GM13976 (cell line): ENCODE results near the gene CCDC68.
"Not testable (repeated sequence)": the region's sequence is repeated elsewhere in the genome, so short reads cannot be mapped to it uniquely, and the experiment has no call there.

ENCODE experiments used
- DNase-seq: peaks from one replicate; pipeline ENCODE4 v3.0.0; 2012; ENCODE audit warnings: low spot score
- in situ Hi-C: fragments of 300-500 bp; cut with MboI; formaldehyde crosslinking; loops from one replicate; pipeline ENCODE4 v1.12.0; 2022; ENCODE audit warnings: low sequenced_read_pairs, mixed read lengths, inconsistent platforms; ENCODE audit not compliant: unreplicated experiment
- TF ChIP-seq, protein P1 (sequence below): IDR thresholded peaks from 2 replicates; pipeline ENCODE4 v1.5.1; 2012; ENCODE audit warnings: borderline replicate concordance, mild to moderate bottlenecking; ENCODE audit not compliant: insufficient read depth; ENCODE audit errors: extremely low read depth, missing control alignments, control extremely low read depth

Gene CCDC68

DNA sequence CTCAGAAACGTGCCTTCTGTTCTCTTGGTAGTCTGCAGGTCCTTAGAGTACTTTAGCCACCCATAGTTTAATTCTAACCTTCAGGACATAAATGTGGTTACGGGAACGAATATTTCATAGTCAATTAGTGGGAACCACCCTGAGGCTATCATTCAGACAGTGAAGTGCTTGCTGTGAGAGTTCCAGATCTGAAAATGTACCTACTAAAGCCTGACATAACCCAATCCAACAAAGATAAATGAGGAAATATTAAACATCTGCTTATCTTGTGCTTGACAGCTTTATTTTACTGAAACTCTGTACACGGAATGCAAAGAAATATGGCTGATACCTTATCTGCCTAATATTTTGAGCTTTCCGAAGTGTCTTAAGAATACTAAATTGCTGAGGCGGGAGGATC is 88.0 kb downstream of the CCDC68 start:
- DNase-seq = no peak
- TF ChIP-seq, protein P1, sequence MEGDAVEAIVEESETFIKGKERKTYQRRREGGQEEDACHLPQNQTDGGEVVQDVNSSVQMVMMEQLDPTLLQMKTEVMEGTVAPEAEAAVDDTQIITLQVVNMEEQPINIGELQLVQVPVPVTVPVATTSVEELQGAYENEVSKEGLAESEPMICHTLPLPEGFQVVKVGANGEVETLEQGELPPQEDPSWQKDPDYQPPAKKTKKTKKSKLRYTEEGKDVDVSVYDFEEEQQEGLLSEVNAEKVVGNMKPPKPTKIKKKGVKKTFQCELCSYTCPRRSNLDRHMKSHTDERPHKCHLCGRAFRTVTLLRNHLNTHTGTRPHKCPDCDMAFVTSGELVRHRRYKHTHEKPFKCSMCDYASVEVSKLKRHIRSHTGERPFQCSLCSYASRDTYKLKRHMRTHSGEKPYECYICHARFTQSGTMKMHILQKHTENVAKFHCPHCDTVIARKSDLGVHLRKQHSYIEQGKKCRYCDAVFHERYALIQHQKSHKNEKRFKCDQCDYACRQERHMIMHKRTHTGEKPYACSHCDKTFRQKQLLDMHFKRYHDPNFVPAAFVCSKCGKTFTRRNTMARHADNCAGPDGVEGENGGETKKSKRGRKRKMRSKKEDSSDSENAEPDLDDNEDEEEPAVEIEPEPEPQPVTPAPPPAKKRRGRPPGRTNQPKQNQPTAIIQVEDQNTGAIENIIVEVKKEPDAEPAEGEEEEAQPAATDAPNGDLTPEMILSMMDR = no peak
- in situ Hi-C loops = no loop called here

DNA sequence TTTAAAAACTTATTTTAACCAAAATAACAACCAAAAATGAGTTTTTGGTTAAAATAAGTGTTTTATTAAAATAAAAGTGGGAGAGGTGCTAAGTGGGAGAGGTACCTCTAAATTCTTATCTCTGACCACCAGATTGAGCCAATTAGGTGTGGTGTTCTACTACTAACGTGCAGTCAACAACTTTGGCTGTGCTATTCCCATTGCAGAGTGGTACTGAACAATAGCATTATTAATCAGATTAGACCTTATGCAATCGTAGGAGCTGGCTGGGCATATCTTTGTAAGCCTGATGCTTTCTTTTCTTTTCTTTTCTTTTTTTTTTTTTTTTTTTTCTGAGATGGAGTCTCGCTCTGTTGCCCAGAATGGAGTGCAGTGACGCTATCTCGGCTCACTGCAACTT is 92.1 kb downstream of the CCDC68 start:
- in situ Hi-C loops = no loop called here
- TF ChIP-seq, protein P1 = no peak
- no peak for DNase-seq

DNA sequence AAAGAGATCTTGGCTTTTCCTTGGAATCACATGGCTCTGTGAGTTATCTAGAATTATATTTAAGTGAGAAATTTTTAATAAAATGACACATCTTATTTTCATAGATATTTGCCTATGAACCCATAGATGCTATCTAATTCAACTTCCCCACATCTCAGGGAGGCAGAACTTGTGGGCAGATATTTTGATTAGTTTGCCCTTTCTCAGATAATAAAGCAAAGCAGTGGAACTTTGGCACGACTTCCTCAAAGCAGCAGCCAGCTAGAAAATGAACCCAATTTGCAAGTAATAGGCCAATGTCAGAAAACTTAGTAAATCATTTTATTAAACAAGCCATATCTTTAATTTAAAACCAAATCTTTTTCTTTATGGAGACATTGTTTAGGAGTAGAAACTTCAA is 98.3 kb downstream of the CCDC68 start:
- in situ Hi-C loops = no loop called here

DNA sequence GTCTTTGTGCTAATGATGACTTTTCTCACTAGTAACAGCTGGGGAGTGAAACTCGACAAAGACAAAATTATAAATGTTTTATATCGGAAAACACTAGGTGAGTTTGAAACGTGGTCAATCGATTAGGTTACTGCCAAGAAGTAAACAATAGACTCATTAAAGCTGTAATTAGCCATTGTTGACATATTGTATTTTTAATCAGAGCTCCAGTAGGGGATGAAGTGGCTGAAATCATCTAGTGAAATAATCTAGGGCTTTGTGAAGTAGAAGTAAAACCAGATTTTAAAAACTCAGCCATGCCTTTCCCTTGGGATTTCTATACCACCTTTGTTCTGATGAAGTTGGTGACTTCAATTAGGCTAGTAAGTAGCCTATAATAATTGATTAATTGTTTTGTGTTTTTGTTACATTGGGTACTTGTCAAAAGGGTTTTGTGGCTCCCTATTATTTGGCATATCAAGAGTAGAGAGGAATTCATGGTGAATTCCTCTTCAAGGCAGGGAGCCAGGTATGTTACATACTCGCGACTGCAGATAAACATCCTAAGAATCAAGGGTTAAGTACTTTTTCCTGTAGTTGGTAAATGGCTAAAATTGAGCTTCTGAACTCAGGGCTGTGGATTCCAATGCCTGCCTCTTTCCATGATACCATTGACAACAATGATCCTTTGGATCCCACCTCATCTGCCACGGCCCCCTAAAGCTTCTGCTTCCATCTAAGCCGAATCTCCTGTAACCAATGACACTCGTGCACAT is 99.4 kb downstream of the CCDC68 start:
- no peak for DNase-seq
- TF ChIP-seq, protein P1 = no peak
- in situ Hi-C loops = no loop called here

More for the DNA sequence above, 98.3 kb downstream of the CCDC68 start:
- DNase-seq = no peak
- TF ChIP-seq, protein P1 = no peak

DNA sequence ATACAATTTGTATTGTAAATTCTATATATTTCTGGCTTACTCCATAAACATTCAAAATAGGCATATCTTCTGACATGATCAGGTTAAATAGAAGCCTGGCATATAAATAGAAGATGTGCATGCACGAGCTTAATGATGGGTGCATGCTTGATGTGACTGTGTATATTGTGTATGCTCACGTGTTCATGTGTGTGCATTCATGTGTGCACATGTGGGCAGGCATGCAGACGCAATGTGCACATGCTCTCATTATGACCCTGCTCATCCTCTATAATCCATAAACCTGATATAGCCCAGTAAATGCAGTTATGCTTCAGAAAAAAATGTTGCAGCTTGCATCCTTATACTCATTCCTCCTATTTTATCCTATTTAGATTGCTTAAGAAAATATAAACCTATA is 101.8 kb downstream of the CCDC68 start:
- TF ChIP-seq, protein P1 = no peak
- in situ Hi-C loops = no loop called here
- DNase-seq = no peak

DNA sequence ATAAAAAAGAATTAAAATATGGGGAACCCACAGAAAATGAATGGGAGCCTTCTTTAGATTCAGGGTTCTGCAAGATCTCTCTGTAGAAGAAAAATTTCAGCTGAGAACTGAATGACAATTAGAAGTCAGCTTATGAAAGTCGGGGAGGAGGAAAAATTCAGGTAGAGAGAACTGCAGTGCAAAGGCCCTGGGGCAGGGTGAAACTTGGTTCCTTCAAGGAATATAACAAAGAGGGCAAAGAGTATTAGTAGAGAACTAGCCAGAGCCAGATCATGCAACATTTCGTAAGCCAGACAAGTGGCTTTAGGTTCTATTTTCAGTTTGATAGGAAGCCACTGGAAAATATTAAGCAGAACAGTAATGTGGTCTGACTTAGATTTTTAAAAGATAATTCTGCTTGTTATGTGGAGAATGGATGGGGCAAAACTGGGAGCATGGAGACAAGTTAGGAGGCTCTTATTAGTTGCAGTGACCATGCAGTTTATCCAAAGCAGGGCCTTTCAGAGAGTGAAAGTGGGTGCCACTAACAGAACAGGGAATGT is 103.1 kb downstream of the CCDC68 start:
- no peak for DNase-seq
- TF ChIP-seq, protein P1 = no peak
- in situ Hi-C loops = no loop called here

DNA sequence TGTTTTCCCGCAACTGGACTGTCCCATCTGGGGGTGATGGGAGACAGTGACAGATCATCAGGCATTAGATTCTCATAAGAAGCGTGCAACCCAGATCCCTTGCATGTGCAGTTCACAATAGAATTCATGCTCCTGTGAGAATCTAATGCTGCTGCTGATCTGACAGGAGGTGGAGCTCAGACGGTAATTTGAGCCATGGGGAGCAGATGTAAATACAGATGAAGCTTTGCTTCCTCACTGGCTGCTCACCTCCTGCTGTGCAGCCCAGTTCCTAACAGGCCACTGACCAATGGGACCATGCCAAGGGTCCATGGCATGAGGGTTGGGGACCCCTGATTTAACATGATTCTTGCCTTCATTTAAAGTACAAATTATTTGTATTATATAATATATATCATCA is 104.2 kb downstream of the CCDC68 start:
- in situ Hi-C loops, DNase-seq: not testable (repeated sequence)
